GM12875 (cell line): ENCODE measurements around the gene RBMS1.

Experiments
- H3K4me3 ChIP-seq: one replicate; pipeline ENCODE4 v1.5.1; 2011; ENCODE audit warnings: low read depth, low read length, control low read depth
- CTCF ChIP-seq: IDR thresholded peaks from 2 replicates; pipeline ENCODE4 v1.5.1; 2011; ENCODE audit warnings: low read depth, mild to moderate bottlenecking, control low read depth, inconsistent platforms, low read length, moderate library complexity, borderline replicate concordance; ENCODE audit not compliant: insufficient read depth

The RBMS1 gene

GRCh38 chr2:160402997-160403979 is 90.3 kb downstream of the RBMS1 start:
- H3K4me3 ChIP-seq, result no peak overlapping the region
- no peak for TF ChIP-seq CTCF

- H3K4me3 ChIP-seq, result no peak overlapping the region
Measured at GRCh38 chr2:160402501-160402900, 91.1 kb downstream of the RBMS1 start.

GRCh38 chr2:160401895-160402294 is 91.7 kb downstream of the RBMS1 start:
- H3K4me3 ChIP-seq, result no peak overlapping the region
- TF ChIP-seq CTCF, result no peak

More at GRCh38 chr2:160402501-160402900, 91.1 kb downstream of the RBMS1 start:
- TF ChIP-seq CTCF, result no peak

- TF ChIP-seq CTCF, result no peak
- H3K4me3 ChIP-seq, result no peak overlapping the region
Measured at GRCh38 chr2:160399880-160400279, 93.7 kb downstream of the RBMS1 start.

GRCh38 chr2:160397530-160397865 is 96.1 kb downstream of the RBMS1 start:
- no peak for TF ChIP-seq CTCF
- no peak overlapping the region for H3K4me3 ChIP-seq

- no peak for TF ChIP-seq CTCF
Measured at GRCh38 chr2:160394153-160394552, 99.5 kb downstream of the RBMS1 start.

GRCh38 chr2:160392201-160392600 is 101.4 kb downstream of the RBMS1 start:
- TF ChIP-seq CTCF, result no peak
- H3K4me3 ChIP-seq, result no peak overlapping the region

More at GRCh38 chr2:160394153-160394552, 99.5 kb downstream of the RBMS1 start:
- no peak overlapping the region for H3K4me3 ChIP-seq
